Hepatocyte (in vitro differentiated cells): ENCODE results near the gene REXO2.

Experiments
- CTCF ChIP-seq: fragments of 200-600 bp; sonication (generic); IDR thresholded peaks from 2 replicates; pipeline ENCODE4 v1.5.1; 2016; ENCODE audit warnings: antibody characterized with exemption, mild to moderate bottlenecking; ENCODE audit not compliant: poor library complexity
- EZH2 ChIP-seq: fragments of 200-600 bp; sonication (generic); IDR thresholded peaks from 2 replicates; pipeline ENCODE4 v1.6.1; 2016; ENCODE audit warnings: antibody characterized with exemption, mild to moderate bottlenecking, borderline replicate concordance

DNA sequence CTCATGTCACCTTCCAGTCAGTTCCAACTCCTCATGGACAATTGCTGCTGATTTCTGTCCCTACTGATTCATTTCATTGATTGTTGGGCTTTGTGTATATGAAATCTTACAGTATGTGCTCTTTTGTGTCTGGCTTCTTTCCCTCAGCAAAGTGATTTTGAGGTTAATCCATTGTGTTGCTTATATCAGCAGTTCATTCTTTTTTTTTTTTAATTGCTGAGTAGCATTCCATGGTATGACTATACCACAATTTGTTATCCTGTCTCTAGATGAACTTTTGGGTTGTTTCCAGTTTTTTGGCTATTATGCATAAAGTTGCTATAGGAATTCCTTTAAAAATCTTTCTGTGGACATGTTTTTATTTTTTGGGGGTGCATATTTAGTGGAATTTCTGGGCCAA is 60.5 kb downstream of the REXO2 start:
- TF ChIP-seq CTCF (no peak), EZH2 (no peak)
